Adipocyte (in vitro differentiated cells): ENCODE results near the gene MACC1.
A peak's percentile ranks its signal among the peaks of the same experiment; 100 is the strongest.
"Not testable (repeated sequence)": the region's sequence is repeated elsewhere in the genome, so short reads cannot be mapped to it uniquely, and the experiment has no call there.

Experiments
- DNase-seq: peaks from one replicate; pipeline ENCODE4 v3.0.0-alpha.2; 2015; ENCODE audit warnings: low read depth
- H3K27me3 ChIP-seq: replicated peaks from 2 replicates; pipeline ENCODE4 v1.7.0; 2013; ENCODE audit warnings: mild to moderate bottlenecking, low read length, moderate library complexity; ENCODE audit not compliant: control insufficient read depth, insufficient read depth
- H3K36me3 ChIP-seq: 2 replicates; pipeline ENCODE4 v1.7.0; 2013; ENCODE audit warnings: low read length, mild to moderate bottlenecking, moderate library complexity; ENCODE audit not compliant: control insufficient read depth, insufficient read depth, severe bottlenecking
- H3K4me1 ChIP-seq: 2 replicates; pipeline ENCODE4 v1.7.0; 2013; ENCODE audit warnings: mild to moderate bottlenecking, low read length, moderate library complexity; ENCODE audit not compliant: control insufficient read depth, insufficient read depth
- H3K4me3 ChIP-seq: 2 replicates; pipeline ENCODE4 v1.7.0; 2013; ENCODE audit warnings: mild to moderate bottlenecking, low read length, moderate library complexity
- H3K9ac ChIP-seq: 2 replicates; pipeline ENCODE4 v1.7.0; 2013; ENCODE audit warnings: mild to moderate bottlenecking, low read length, moderate library complexity
- H3K9me3 ChIP-seq: 2 replicates; pipeline ENCODE4 v1.7.0; 2013; ENCODE audit warnings: mild to moderate bottlenecking, low read length, moderate library complexity; ENCODE audit not compliant: control insufficient read depth

The MACC1 gene

GRCh38 chr7:20190560-20191390 lies 26.4 kb downstream of the MACC1 start:
- no peak overlapping the region for H3K4me3 ChIP-seq
- no peak overlapping the region for H3K9ac ChIP-seq
- no peaks in the 10 kb centered on the region for H3K36me3 ChIP-seq
- H3K4me1 ChIP-seq = no peaks in the 10 kb centered on the region
- H3K27me3 ChIP-seq = no peaks in the 10 kb centered on the region
- H3K9me3 ChIP-seq = peaks cover 8% of the 10 kb centered on the region
- no peak for DNase-seq

- Histone ChIP-seq H3K9me3 (peaks cover 8% of the 10 kb centered on the region), H3K9ac (no peak overlapping the region), H3K4me1 (no peaks in the 10 kb centered on the region), H3K27me3 (no peaks in the 10 kb centered on the region), H3K4me3 (no peak overlapping the region), H3K36me3 (no peaks in the 10 kb centered on the region)
- no peak for DNase-seq
These were observed 27.3 kb downstream of the MACC1 start for GRCh38 chr7:20189852-20190251.

- no peaks in the 10 kb centered on the region for H3K36me3 ChIP-seq
- H3K4me3 ChIP-seq = no peak overlapping the region
- DNase-seq = no peak
- no peaks in the 10 kb centered on the region for H3K27me3 ChIP-seq
- no peak overlapping the region for H3K9ac ChIP-seq
- no peaks in the 10 kb centered on the region for H3K4me1 ChIP-seq
- H3K9me3 ChIP-seq = peaks cover 8% of the 10 kb centered on the region
These were observed 28.6 kb downstream of the MACC1 start for GRCh38 chr7:20188567-20188966.

- not testable (repeated sequence) for DNase-seq, H3K9ac ChIP-seq, H3K9me3 ChIP-seq, H3K4me3 ChIP-seq, H3K36me3 ChIP-seq, H3K4me1 ChIP-seq, H3K27me3 ChIP-seq
These were observed 29.3 kb downstream of the MACC1 start for GRCh38 chr7:20187850-20188249.

GRCh38 chr7:20185988-20186387 lies 31.2 kb downstream of the MACC1 start:
- Histone ChIP-seq H3K4me1 (no peaks in the 10 kb centered on the region), H3K9me3 (peaks cover 8% of the 10 kb centered on the region), H3K27me3 (no peaks in the 10 kb centered on the region), H3K9ac (no peak overlapping the region), H3K4me3 (no peak overlapping the region), H3K36me3 (no peaks in the 10 kb centered on the region)
- DNase-seq = no peak

GRCh38 chr7:20183086-20183485 lies 34.1 kb downstream of the MACC1 start:
- Histone ChIP-seq H3K4me1 (no peaks in the 10 kb centered on the region), H3K9ac (no peak overlapping the region), H3K4me3 (no peak overlapping the region), H3K9me3 (no peaks in the 10 kb centered on the region), H3K36me3 (no peaks in the 10 kb centered on the region), H3K27me3 (no peaks in the 10 kb centered on the region)
- peak; percentile 26 for DNase-seq

- Histone ChIP-seq H3K4me1 (peaks cover 3% of the 10 kb centered on the region), H3K27me3 (no peaks in the 10 kb centered on the region), H3K36me3 (no peaks in the 10 kb centered on the region), H3K9ac (no peak overlapping the region), H3K4me3 (no peak overlapping the region), H3K9me3 (no peaks in the 10 kb centered on the region)
- no peak for DNase-seq
These were observed 40.5 kb downstream of the MACC1 start for GRCh38 chr7:20176578-20177242.

GRCh38 chr7:20173828-20174227 lies 43.4 kb downstream of the MACC1 start:
- Histone ChIP-seq H3K27me3 (no peaks in the 10 kb centered on the region), H3K4me3 (no peak overlapping the region), H3K4me1 (peaks cover 8% of the 10 kb centered on the region), H3K9me3 (no peaks in the 10 kb centered on the region), H3K36me3 (no peaks in the 10 kb centered on the region), H3K9ac (no peak overlapping the region)
- DNase-seq = no peak

GRCh38 chr7:20172736-20173334 lies 44.3 kb downstream of the MACC1 start:
- Histone ChIP-seq H3K4me1 (peaks cover 8% of the 10 kb centered on the region), H3K36me3 (no peaks in the 10 kb centered on the region), H3K27me3 (no peaks in the 10 kb centered on the region), H3K9me3 (no peaks in the 10 kb centered on the region), H3K9ac (peak overlapping the region; percentile 26), H3K4me3 (no peak overlapping the region)
- peak; percentile 45 for DNase-seq

GRCh38 chr7:20170633-20171032 lies 46.6 kb downstream of the MACC1 start:
- peak; percentile 36 for DNase-seq
- Histone ChIP-seq H3K27me3 (no peaks in the 10 kb centered on the region), H3K4me3 (no peak overlapping the region), H3K36me3 (no peaks in the 10 kb centered on the region), H3K4me1 (peaks cover 18% of the 10 kb centered on the region), H3K9ac (peak overlapping the region; percentile 11), H3K9me3 (no peaks in the 10 kb centered on the region)

- peak overlapping the region; percentile 6 for H3K4me3 ChIP-seq
- H3K27me3 ChIP-seq = no peaks in the 10 kb centered on the region
- no peaks in the 10 kb centered on the region for H3K9me3 ChIP-seq
- peaks cover 34% of the 10 kb centered on the region for H3K4me1 ChIP-seq
- H3K9ac ChIP-seq = peak overlapping the region; percentile 79
- no peak for DNase-seq
- H3K36me3 ChIP-seq = no peaks in the 10 kb centered on the region
These were observed 52.1 kb downstream of the MACC1 start for GRCh38 chr7:20165146-20165510.
